Chondrocyte (in vitro differentiated cells): ENCODE data around the gene CTDP1. TPM values are rescaled to one million over a fixed set of nuclear protein-coding genes. Genes with fewer than 3 reads are reported as not detected.

Experiments used
- DNase-seq: peaks from one replicate; pipeline ENCODE4 v3.0.0; 2021; ENCODE audit warnings: mixed read lengths, low spot score
- H3K27ac Mint-ChIP-seq: one replicate; pipeline ENCODE4 v1.8.0; 2021; ENCODE audit warnings: mild to moderate bottlenecking, moderate library complexity, mixed read lengths; ENCODE audit not compliant: unreplicated experiment
- H3K27me3 Mint-ChIP-seq: 2 replicates; pipeline ENCODE4 v1.8.0; 2021; ENCODE audit warnings: low read depth, mixed read lengths
- H3K36me3 Mint-ChIP-seq: 2 replicates; pipeline ENCODE4 v1.8.0; 2021; ENCODE audit warnings: low read depth, mixed read lengths
- H3K4me1 Mint-ChIP-seq: 2 replicates; pipeline ENCODE4 v1.8.0; 2021; ENCODE audit warnings: low read depth, mild to moderate bottlenecking, mixed read lengths
- H3K4me3 Mint-ChIP-seq: one replicate; pipeline ENCODE4 v1.8.0; 2021; ENCODE audit warnings: mild to moderate bottlenecking, moderate library complexity, mixed read lengths; ENCODE audit not compliant: unreplicated experiment
- H3K9me3 Mint-ChIP-seq: 2 replicates; pipeline ENCODE4 v1.8.0; 2021; ENCODE audit warnings: low read depth, mixed read lengths
- total RNA-seq: library from RNA; stranded (reverse); gene quantifications from 3 replicates; pipeline ENCODE4 v1.2.1, GENCODE V29; 2021
- TF ChIP-seq, protein P1 (sequence below): fragments of 200-600 bp; sonication (generic); IDR thresholded peaks from 2 replicates; pipeline ENCODE4 v1.5.0; 2021; ENCODE audit warnings: antibody characterized with exemption, mild to moderate bottlenecking, moderate library complexity

The CTDP1 gene
- total RNA-seq, 1 donor from 2014 or later, result 21.0 TPM

DNA sequence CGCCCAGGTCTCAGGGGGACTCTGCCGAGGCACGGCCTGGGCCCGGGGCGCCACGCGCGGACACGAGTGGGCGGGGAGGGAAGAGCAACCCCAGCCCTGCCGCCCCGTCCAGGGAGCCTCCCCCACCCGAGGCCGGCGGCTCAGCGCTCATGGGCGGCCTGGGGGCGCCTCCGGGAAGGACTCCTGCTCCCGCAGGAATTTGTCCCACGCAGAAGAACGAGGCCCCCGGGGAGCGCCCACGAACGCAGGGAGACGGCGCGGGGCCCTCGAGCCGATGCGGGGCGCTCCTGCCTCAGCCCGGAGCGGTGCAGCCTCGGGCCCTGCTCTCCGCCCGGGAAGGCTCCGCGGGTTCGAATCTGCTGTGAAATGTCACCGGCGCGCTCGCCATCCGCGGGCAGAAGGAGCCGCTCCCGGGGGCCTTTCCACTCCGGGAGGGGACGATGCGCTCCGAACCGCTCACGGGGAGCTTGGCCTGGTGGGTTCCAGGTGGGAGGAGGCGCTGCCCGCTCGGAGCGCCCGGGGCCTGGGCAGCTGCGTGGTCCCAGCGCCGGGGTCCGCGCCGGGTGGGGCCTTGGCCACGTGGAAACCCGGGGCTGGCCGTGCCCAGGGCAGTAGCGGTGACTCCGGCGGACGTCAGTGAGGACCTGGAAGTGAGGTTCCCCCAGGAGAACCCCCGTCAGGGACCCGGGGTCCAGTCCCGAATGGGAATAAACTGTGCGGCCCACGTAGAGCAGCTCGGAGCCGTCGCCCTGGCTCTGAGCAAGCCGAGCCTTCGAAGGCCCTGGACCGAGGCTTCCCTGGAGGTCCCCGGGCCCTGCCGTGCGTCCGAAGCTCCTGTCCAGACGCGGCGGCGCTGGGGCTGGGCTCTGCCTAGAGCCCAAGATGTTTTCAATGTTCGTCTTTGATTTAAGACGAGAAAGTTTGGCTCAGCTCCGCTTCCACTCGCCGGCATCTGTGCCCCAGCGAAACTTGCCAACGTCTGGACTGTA lies 41.4 kb upstream of the CTDP1 start:
- no peak overlapping the region for H3K4me3 Mint-ChIP-seq
- no peaks in the 10 kb centered on the region for H3K9me3 Mint-ChIP-seq
- peaks cover 19% of the 10 kb centered on the region for H3K4me1 Mint-ChIP-seq
- H3K27ac Mint-ChIP-seq, result no peak overlapping the region
- H3K36me3 Mint-ChIP-seq, result no peaks in the 10 kb centered on the region
- TF ChIP-seq, protein P1, sequence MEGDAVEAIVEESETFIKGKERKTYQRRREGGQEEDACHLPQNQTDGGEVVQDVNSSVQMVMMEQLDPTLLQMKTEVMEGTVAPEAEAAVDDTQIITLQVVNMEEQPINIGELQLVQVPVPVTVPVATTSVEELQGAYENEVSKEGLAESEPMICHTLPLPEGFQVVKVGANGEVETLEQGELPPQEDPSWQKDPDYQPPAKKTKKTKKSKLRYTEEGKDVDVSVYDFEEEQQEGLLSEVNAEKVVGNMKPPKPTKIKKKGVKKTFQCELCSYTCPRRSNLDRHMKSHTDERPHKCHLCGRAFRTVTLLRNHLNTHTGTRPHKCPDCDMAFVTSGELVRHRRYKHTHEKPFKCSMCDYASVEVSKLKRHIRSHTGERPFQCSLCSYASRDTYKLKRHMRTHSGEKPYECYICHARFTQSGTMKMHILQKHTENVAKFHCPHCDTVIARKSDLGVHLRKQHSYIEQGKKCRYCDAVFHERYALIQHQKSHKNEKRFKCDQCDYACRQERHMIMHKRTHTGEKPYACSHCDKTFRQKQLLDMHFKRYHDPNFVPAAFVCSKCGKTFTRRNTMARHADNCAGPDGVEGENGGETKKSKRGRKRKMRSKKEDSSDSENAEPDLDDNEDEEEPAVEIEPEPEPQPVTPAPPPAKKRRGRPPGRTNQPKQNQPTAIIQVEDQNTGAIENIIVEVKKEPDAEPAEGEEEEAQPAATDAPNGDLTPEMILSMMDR, result no peak
- DNase-seq, result no peak
- no peaks in the 10 kb centered on the region for H3K27me3 Mint-ChIP-seq

DNA sequence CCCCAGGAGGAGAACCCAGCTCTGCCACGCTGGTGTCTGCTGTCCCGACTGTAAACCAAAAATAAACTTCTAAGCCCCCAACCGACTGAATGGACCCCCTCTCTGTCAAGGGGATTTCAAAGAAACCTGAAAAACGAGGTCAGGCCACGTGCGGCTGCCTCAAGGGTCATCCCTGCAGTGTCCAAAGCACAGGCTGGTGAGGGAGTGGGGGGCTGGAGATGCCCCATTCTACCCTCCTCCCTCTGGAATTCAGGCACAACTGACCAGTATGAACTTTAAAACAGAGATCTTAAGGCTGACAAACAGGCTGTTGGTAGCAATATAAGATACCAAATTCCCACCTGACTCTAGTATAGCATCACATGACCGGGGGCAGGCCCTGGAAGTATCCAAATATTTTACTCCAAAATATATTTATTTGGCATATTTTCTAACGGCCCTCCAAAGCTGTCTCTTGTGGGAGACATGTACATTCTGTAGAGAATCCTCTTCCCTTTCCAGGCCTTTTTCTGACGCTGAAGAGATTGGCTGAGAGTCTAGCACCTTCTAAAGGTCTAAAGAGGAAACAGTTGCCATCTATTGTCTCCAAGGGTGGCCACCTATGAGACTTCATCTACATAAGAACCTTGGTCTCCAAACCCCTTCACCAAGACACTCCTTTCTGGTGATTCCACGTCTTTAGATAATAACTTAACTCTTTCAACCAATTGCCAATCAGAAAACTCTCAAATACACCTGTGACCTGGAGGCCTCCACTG lies 40.4 kb upstream of the CTDP1 start:
- Mint-ChIP-seq H3K4me3 (no peak overlapping the region), H3K27ac (no peak overlapping the region), H3K27me3 (no peaks in the 10 kb centered on the region), H3K9me3 (no peaks in the 10 kb centered on the region), H3K4me1 (peaks cover 18% of the 10 kb centered on the region), H3K36me3 (no peaks in the 10 kb centered on the region)
- DNase-seq, result no peak
- TF ChIP-seq, protein P1, result peak; percentile 44

DNA sequence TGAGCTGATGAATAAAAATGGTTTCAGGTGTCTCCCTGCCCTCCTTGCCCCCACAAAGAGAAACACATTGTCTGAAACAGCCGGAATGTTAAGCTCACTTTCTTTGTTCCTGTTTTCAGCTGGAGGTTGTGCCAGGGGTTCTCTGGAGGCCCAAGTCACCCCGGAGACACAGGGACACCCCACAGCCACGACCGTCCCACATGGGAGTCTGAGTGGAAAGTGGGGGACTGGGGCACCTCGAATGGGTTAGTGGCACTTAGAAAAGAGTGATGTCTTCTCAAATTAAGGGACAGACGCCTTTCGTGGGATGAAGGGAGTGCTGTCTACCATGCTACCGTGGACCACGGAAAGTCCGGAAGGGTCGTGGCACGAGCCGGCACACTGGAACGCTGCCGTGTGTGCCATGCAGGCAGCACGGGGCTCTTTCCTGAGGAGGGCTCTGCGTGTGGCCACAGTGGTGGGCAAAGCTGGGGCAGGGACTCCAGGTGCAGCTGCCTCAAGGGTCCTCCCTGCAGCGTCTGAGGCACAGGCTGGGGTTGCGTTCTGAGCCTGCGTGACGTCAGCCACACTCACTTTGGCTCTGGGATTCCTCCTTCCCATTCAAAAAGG lies 39.4 kb upstream of the CTDP1 start:
- no peak overlapping the region for H3K27ac Mint-ChIP-seq

DNA sequence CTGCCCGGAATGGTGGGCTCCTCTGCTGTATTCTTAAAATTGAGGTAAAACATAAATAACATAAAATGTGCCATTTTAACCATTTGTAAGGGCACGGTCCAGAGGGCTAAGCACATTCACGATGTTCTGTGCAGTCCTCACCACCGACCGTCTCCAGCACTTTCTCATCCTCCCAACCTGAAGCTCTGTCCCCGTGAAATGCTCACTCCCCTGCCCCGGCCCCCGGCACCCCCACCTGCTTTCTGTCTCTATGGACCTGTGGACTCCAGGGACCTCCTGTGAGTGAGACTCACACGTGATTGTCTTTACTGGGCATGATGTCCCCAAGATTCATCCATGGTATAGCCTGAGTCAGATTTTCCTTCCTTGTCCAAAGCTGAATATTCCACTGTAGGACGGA lies 38.7 kb upstream of the CTDP1 start:
- DNase-seq, result no peak
- Mint-ChIP-seq H3K4me3 (no peak overlapping the region), H3K36me3 (no peaks in the 10 kb centered on the region)

More for the DNA sequence above, 39.4 kb upstream of the CTDP1 start:
- no peaks in the 10 kb centered on the region for H3K27me3 Mint-ChIP-seq
- TF ChIP-seq, protein P1, result no peak
- DNase-seq, result no peak
- H3K36me3 Mint-ChIP-seq, result no peaks in the 10 kb centered on the region
- no peak overlapping the region for H3K4me3 Mint-ChIP-seq
- H3K9me3 Mint-ChIP-seq, result no peaks in the 10 kb centered on the region
- peaks cover 10% of the 10 kb centered on the region for H3K4me1 Mint-ChIP-seq

More for the DNA sequence above, 38.7 kb upstream of the CTDP1 start:
- H3K27ac Mint-ChIP-seq, result no peak overlapping the region
- TF ChIP-seq, protein P1, result no peak
- H3K9me3 Mint-ChIP-seq, result no peaks in the 10 kb centered on the region
- peaks cover 3% of the 10 kb centered on the region for H3K27me3 Mint-ChIP-seq
- peaks cover 5% of the 10 kb centered on the region for H3K4me1 Mint-ChIP-seq
